ENCODE data around the gene MAGI2.

GRCh38 chr7:78043159-78043558 lies 1410.3 kb downstream of the MAGI2 start:
- TF ChIP-seq CTCF (conservative IDR thresholded peaks at IDR 0.05; ENCODE audit: low read depth in 2 of 2): no peak
- no peak for TF ChIP-seq POLR2AphosphoS5 (IDR thresholded peaks at IDR 0.05; ENCODE audit: low read depth)
- TF ChIP-seq NANOG (IDR thresholded peaks at IDR 0.05; ENCODE audit: borderline replicate concordance): no peak
- TF ChIP-seq EZH2 (IDR thresholded peaks at IDR 0.05; ENCODE audit: low read depth, unreplicated experiment): no peak
- TF ChIP-seq REST (IDR thresholded peaks at IDR 0.05; ENCODE audit: unreplicated experiment): no peak
